ENCODE measurements around the gene FMOD.
"Not testable (repeated sequence)": the region's sequence is repeated elsewhere in the genome, so short reads cannot be mapped to it uniquely, and the experiment has no call there.

FMOD gene

GRCh38 chr1:203325026-203325417, 25.9 kb downstream of the FMOD start:
- DNase-seq: no peak

- DNase-seq: no peak
Measured at GRCh38 chr1:203324105-203325025, 26.6 kb downstream of the FMOD start.

GRCh38 chr1:203323587-203323986, 27.3 kb downstream of the FMOD start:
- DNase-seq: no peak

- DNase-seq: no peak
Measured at GRCh38 chr1:203322500-203323179, 28.3 kb downstream of the FMOD start.

- DNase-seq: no peak
Measured at GRCh38 chr1:203321273-203322052, 29.5 kb downstream of the FMOD start.

GRCh38 chr1:203320591-203321272, 30.2 kb downstream of the FMOD start:
- DNase-seq: no peak

- DNase-seq: no peak
Measured at GRCh38 chr1:203318229-203318517, 32.7 kb downstream of the FMOD start.

- DNase-seq: no peak
Measured at GRCh38 chr1:203317429-203318228, 33.3 kb downstream of the FMOD start.

- DNase-seq: no peak
Measured at GRCh38 chr1:203316626-203317093, 34.3 kb downstream of the FMOD start.

- DNase-seq: not testable (repeated sequence)
Measured at GRCh38 chr1:203314025-203314759, 36.7 kb downstream of the FMOD start.

- no peak for DNase-seq
Measured at GRCh38 chr1:203311368-203312301, 39.3 kb downstream of the FMOD start.

- DNase-seq: no peak
Measured at GRCh38 chr1:203308923-203309331, 42.0 kb downstream of the FMOD start.

GRCh38 chr1:203308328-203308922, 42.5 kb downstream of the FMOD start:
- DNase-seq: no peak

GRCh38 chr1:203307641-203308126, 43.2 kb downstream of the FMOD start:
- no peak for DNase-seq

GRCh38 chr1:203306965-203307541, 43.9 kb downstream of the FMOD start:
- DNase-seq: no peak

- no peak for DNase-seq
Measured at GRCh38 chr1:203306089-203306964, 44.6 kb downstream of the FMOD start.

- peak; percentile 38 for DNase-seq
Measured at GRCh38 chr1:203305809-203306088, 45.2 kb downstream of the FMOD start.
